Measurements from ENCODE around the gene ABCD2.
"Not testable (repeated sequence)": the region's sequence is repeated elsewhere in the genome, so short reads cannot be mapped to it uniquely, and the experiment has no call there.

ABCD2 gene

GRCh38 chr12:39553476-39553875 is 66.1 kb downstream of the ABCD2 start:
- H3K79me1 ChIP-seq (ENCODE audit: low read length), result no peaks in the 10 kb centered on the region
- H3K27ac ChIP-seq (ENCODE audit: low read depth, low read length), result no peak overlapping the region
- no peaks in the 10 kb centered on the region for H3K36me3 ChIP-seq (ENCODE audit: control insufficient read depth, insufficient read depth, low read length)
- no peak overlapping the region for H2BK120ac ChIP-seq (ENCODE audit: low read depth, low read length)
- no peak overlapping the region for H2BK15ac ChIP-seq (replicated peaks; ENCODE audit: low read depth)
- H2BK5ac ChIP-seq (ENCODE audit: low read length), result no peak overlapping the region
- H3K4me1 ChIP-seq (ENCODE audit: control insufficient read depth, low read depth, low read length), result no peaks in the 10 kb centered on the region
- no peak overlapping the region for H4K5ac ChIP-seq (ENCODE audit: low read length)
- no peak overlapping the region for H3K4me3 ChIP-seq (ENCODE audit: low read length)
- H3K23ac ChIP-seq (ENCODE audit: low read length), result no peak overlapping the region
- H3K18ac ChIP-seq (ENCODE audit: low read length), result no peak overlapping the region
- H3K56ac ChIP-seq (ENCODE audit: low read length), result no peak overlapping the region
- no peak overlapping the region for H3K9ac ChIP-seq (ENCODE audit: low read length)
- H3K79me2 ChIP-seq (ENCODE audit: control insufficient read depth, insufficient read depth, low read length), result no peaks in the 10 kb centered on the region
- no peak for DNase-seq
- no peaks in the 10 kb centered on the region for H3K27me3 ChIP-seq (ENCODE audit: insufficient read depth, low read length, poor library complexity)
- H3K4ac ChIP-seq (ENCODE audit: low read depth, low read length), result no peak overlapping the region
- H4K8ac ChIP-seq (ENCODE audit: low read depth, low read length), result no peak overlapping the region
- no peak overlapping the region for H2AK5ac ChIP-seq (ENCODE audit: low read length)
- no peak overlapping the region for H3K4me2 ChIP-seq (ENCODE audit: low read length)

- not testable (repeated sequence) for H3K79me2 ChIP-seq (ENCODE audit: control insufficient read depth, insufficient read depth, low read length); H4K8ac ChIP-seq (ENCODE audit: low read depth, low read length); H3K9ac ChIP-seq (ENCODE audit: low read length); H3K4me2 ChIP-seq (ENCODE audit: low read length); H2AK5ac ChIP-seq (ENCODE audit: low read length); H2BK15ac ChIP-seq (replicated peaks; ENCODE audit: low read depth); H3K23ac ChIP-seq (ENCODE audit: low read length); H2BK120ac ChIP-seq (ENCODE audit: low read depth, low read length); H3K27me3 ChIP-seq (ENCODE audit: insufficient read depth, low read length, poor library complexity); H2BK5ac ChIP-seq (ENCODE audit: low read length); H3K27ac ChIP-seq (ENCODE audit: low read depth, low read length); H3K4ac ChIP-seq (ENCODE audit: low read depth, low read length); H3K18ac ChIP-seq (ENCODE audit: low read length); H3K4me1 ChIP-seq (ENCODE audit: control insufficient read depth, low read depth, low read length); H3K56ac ChIP-seq (ENCODE audit: low read length); H3K36me3 ChIP-seq (ENCODE audit: control insufficient read depth, insufficient read depth, low read length); H4K5ac ChIP-seq (ENCODE audit: low read length); H3K79me1 ChIP-seq (ENCODE audit: low read length); H3K4me3 ChIP-seq (ENCODE audit: low read length)
- WGBS (ENCODE audit: extremely low coverage, insufficient coverage, low lambda C conversion rate), result no CpG with 5 or more reads among the region's 2 CpGs
- DNase-seq, result peak; percentile 2
Observed at GRCh38 chr12:39544211-39544610, 75.4 kb downstream of the ABCD2 start.

GRCh38 chr12:39541471-39541870 is 78.1 kb downstream of the ABCD2 start:
- Histone ChIP-seq H3K56ac (ENCODE audit: low read length) (no peak overlapping the region), H3K23ac (ENCODE audit: low read length) (no peak overlapping the region), H3K27ac (ENCODE audit: low read depth, low read length) (no peak overlapping the region), H2AK5ac (ENCODE audit: low read length) (no peak overlapping the region), H3K18ac (ENCODE audit: low read length) (no peak overlapping the region), H3K4ac (ENCODE audit: low read depth, low read length) (no peak overlapping the region), H3K79me1 (ENCODE audit: low read length) (no peaks in the 10 kb centered on the region), H3K4me1 (ENCODE audit: control insufficient read depth, low read depth, low read length) (no peaks in the 10 kb centered on the region), H2BK5ac (ENCODE audit: low read length) (no peak overlapping the region), H4K8ac (ENCODE audit: low read depth, low read length) (no peak overlapping the region), H4K5ac (ENCODE audit: low read length) (no peak overlapping the region), H3K9ac (ENCODE audit: low read length) (no peak overlapping the region), H3K4me2 (ENCODE audit: low read length) (no peak overlapping the region), H3K27me3 (ENCODE audit: insufficient read depth, low read length, poor library complexity) (no peaks in the 10 kb centered on the region), H3K4me3 (ENCODE audit: low read length) (no peak overlapping the region), H3K36me3 (ENCODE audit: control insufficient read depth, insufficient read depth, low read length) (no peaks in the 10 kb centered on the region), H3K79me2 (ENCODE audit: control insufficient read depth, insufficient read depth, low read length) (no peaks in the 10 kb centered on the region), H2BK120ac (ENCODE audit: low read depth, low read length) (no peak overlapping the region), H2BK15ac (replicated peaks; ENCODE audit: low read depth) (no peak overlapping the region)
- no CpG with 5 or more reads among the region's 2 CpGs for WGBS (ENCODE audit: extremely low coverage, insufficient coverage, low lambda C conversion rate)
- no peak for DNase-seq

GRCh38 chr12:39538679-39539104 is 80.9 kb downstream of the ABCD2 start:
- Histone ChIP-seq H3K4me2 (ENCODE audit: low read length) (no peak overlapping the region), H3K23ac (ENCODE audit: low read length) (no peak overlapping the region), H3K27me3 (ENCODE audit: insufficient read depth, low read length, poor library complexity) (no peaks in the 10 kb centered on the region), H3K79me1 (ENCODE audit: low read length) (no peaks in the 10 kb centered on the region), H3K18ac (ENCODE audit: low read length) (no peak overlapping the region), H3K79me2 (ENCODE audit: control insufficient read depth, insufficient read depth, low read length) (no peaks in the 10 kb centered on the region), H2BK120ac (ENCODE audit: low read depth, low read length) (no peak overlapping the region), H3K4me1 (ENCODE audit: control insufficient read depth, low read depth, low read length) (no peaks in the 10 kb centered on the region), H2BK15ac (replicated peaks; ENCODE audit: low read depth) (no peak overlapping the region), H3K9ac (ENCODE audit: low read length) (no peak overlapping the region), H3K27ac (ENCODE audit: low read depth, low read length) (no peak overlapping the region), H3K36me3 (ENCODE audit: control insufficient read depth, insufficient read depth, low read length) (no peaks in the 10 kb centered on the region), H3K4ac (ENCODE audit: low read depth, low read length) (no peak overlapping the region), H3K56ac (ENCODE audit: low read length) (no peak overlapping the region), H4K5ac (ENCODE audit: low read length) (no peak overlapping the region), H2BK5ac (ENCODE audit: low read length) (no peak overlapping the region), H3K4me3 (ENCODE audit: low read length) (no peak overlapping the region), H4K8ac (ENCODE audit: low read depth, low read length) (no peak overlapping the region), H2AK5ac (ENCODE audit: low read length) (no peak overlapping the region)
- WGBS (ENCODE audit: extremely low coverage, insufficient coverage, low lambda C conversion rate), result no CpG with 5 or more reads among the region's 18 CpGs
- no peak for DNase-seq

GRCh38 chr12:39533951-39534350 is 85.7 kb downstream of the ABCD2 start:
- Histone ChIP-seq H4K8ac (ENCODE audit: low read depth, low read length) (no peak overlapping the region), H3K56ac (ENCODE audit: low read length) (no peak overlapping the region), H3K4me2 (ENCODE audit: low read length) (no peak overlapping the region), H2BK120ac (ENCODE audit: low read depth, low read length) (no peak overlapping the region), H2BK5ac (ENCODE audit: low read length) (no peak overlapping the region), H3K36me3 (ENCODE audit: control insufficient read depth, insufficient read depth, low read length) (no peaks in the 10 kb centered on the region), H3K18ac (ENCODE audit: low read length) (no peak overlapping the region), H3K4me1 (ENCODE audit: control insufficient read depth, low read depth, low read length) (no peaks in the 10 kb centered on the region), H3K27ac (ENCODE audit: low read depth, low read length) (no peak overlapping the region), H3K79me2 (ENCODE audit: control insufficient read depth, insufficient read depth, low read length) (no peaks in the 10 kb centered on the region), H3K4me3 (ENCODE audit: low read length) (no peak overlapping the region), H4K5ac (ENCODE audit: low read length) (no peak overlapping the region), H3K23ac (ENCODE audit: low read length) (no peak overlapping the region), H2BK15ac (replicated peaks; ENCODE audit: low read depth) (no peak overlapping the region), H2AK5ac (ENCODE audit: low read length) (no peak overlapping the region), H3K79me1 (ENCODE audit: low read length) (no peaks in the 10 kb centered on the region), H3K4ac (ENCODE audit: low read depth, low read length) (no peak overlapping the region), H3K9ac (ENCODE audit: low read length) (no peak overlapping the region), H3K27me3 (ENCODE audit: insufficient read depth, low read length, poor library complexity) (no peaks in the 10 kb centered on the region)
- DNase-seq, result no peak

GRCh38 chr12:39532448-39532847 is 87.2 kb downstream of the ABCD2 start:
- H3K4me3 ChIP-seq (ENCODE audit: low read length), result no peak overlapping the region
- H3K36me3 ChIP-seq (ENCODE audit: control insufficient read depth, insufficient read depth, low read length), result no peaks in the 10 kb centered on the region
- no peaks in the 10 kb centered on the region for H3K4me1 ChIP-seq (ENCODE audit: control insufficient read depth, low read depth, low read length)
- H4K8ac ChIP-seq (ENCODE audit: low read depth, low read length), result no peak overlapping the region
- no peak overlapping the region for H3K23ac ChIP-seq (ENCODE audit: low read length)
- no peak overlapping the region for H3K56ac ChIP-seq (ENCODE audit: low read length)
- H3K4me2 ChIP-seq (ENCODE audit: low read length), result no peak overlapping the region
- H3K79me1 ChIP-seq (ENCODE audit: low read length), result no peaks in the 10 kb centered on the region
- H2BK5ac ChIP-seq (ENCODE audit: low read length), result no peak overlapping the region
- H3K27me3 ChIP-seq (ENCODE audit: insufficient read depth, low read length, poor library complexity), result no peaks in the 10 kb centered on the region
- no peak overlapping the region for H3K4ac ChIP-seq (ENCODE audit: low read depth, low read length)
- no CpG with 5 or more reads among the region's 4 CpGs for WGBS (ENCODE audit: extremely low coverage, insufficient coverage, low lambda C conversion rate)
- H4K5ac ChIP-seq (ENCODE audit: low read length), result no peak overlapping the region
- no peak overlapping the region for H2AK5ac ChIP-seq (ENCODE audit: low read length)
- H3K9ac ChIP-seq (ENCODE audit: low read length), result no peak overlapping the region
- H2BK120ac ChIP-seq (ENCODE audit: low read depth, low read length), result no peak overlapping the region
- H3K27ac ChIP-seq (ENCODE audit: low read depth, low read length), result no peak overlapping the region
- DNase-seq, result no peak
- H3K18ac ChIP-seq (ENCODE audit: low read length), result no peak overlapping the region
- no peaks in the 10 kb centered on the region for H3K79me2 ChIP-seq (ENCODE audit: control insufficient read depth, insufficient read depth, low read length)
- H2BK15ac ChIP-seq (replicated peaks; ENCODE audit: low read depth), result no peak overlapping the region

All from mesendoderm (in vitro differentiated cells).